ENCODE measurements around the gene MARCO.

DNA sequence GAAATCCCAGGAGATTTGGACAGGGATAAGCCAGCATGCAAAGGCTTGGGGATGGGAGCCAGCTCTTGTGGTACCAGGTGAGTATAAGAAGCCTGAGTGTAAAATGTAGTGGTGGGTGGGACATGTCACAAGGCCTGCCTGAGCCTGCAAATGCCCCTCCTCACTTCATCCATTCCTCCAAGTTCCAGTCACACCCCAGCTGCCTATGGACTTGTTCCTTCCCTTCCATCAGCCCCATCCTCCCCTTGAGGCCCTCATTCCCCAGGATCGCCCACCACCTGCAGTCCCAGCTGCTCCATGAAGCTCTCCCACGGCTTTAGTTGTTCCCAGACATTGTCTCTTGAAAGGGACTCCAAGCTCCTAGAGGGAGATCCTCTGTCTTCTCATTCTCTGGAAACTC lies 81.5 kb downstream of the MARCO start:
- TF ChIP-seq, protein P1, sequence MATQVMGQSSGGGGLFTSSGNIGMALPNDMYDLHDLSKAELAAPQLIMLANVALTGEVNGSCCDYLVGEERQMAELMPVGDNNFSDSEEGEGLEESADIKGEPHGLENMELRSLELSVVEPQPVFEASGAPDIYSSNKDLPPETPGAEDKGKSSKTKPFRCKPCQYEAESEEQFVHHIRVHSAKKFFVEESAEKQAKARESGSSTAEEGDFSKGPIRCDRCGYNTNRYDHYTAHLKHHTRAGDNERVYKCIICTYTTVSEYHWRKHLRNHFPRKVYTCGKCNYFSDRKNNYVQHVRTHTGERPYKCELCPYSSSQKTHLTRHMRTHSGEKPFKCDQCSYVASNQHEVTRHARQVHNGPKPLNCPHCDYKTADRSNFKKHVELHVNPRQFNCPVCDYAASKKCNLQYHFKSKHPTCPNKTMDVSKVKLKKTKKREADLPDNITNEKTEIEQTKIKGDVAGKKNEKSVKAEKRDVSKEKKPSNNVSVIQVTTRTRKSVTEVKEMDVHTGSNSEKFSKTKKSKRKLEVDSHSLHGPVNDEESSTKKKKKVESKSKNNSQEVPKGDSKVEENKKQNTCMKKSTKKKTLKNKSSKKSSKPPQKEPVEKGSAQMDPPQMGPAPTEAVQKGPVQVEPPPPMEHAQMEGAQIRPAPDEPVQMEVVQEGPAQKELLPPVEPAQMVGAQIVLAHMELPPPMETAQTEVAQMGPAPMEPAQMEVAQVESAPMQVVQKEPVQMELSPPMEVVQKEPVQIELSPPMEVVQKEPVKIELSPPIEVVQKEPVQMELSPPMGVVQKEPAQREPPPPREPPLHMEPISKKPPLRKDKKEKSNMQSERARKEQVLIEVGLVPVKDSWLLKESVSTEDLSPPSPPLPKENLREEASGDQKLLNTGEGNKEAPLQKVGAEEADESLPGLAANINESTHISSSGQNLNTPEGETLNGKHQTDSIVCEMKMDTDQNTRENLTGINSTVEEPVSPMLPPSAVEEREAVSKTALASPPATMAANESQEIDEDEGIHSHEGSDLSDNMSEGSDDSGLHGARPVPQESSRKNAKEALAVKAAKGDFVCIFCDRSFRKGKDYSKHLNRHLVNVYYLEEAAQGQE (IDR thresholded peaks at IDR 0.05; ENCODE audit: insufficient read depth in 1 of 2, low read depth in 2 of 2, low read length in 2 of 2), result no peak
- TF ChIP-seq TAF1 (IDR thresholded peaks at IDR 0.05; ENCODE audit: borderline replicate concordance, insufficient read depth, low read length), result no peak
- TF ChIP-seq SIN3A (IDR thresholded peaks at IDR 0.05; ENCODE audit: borderline replicate concordance, insufficient read depth, low read length), result no peak
- no peak for TF ChIP-seq POLR2AphosphoS5 (IDR thresholded peaks at IDR 0.05; ENCODE audit: low read depth, low read length)

Measured in PFSK-1 (cell line).